Measurements from ENCODE around the gene GGPS1. TPM values are rescaled to one million over a fixed set of nuclear protein-coding genes. Genes with fewer than 3 reads are reported as not detected.
"Not testable (repeated sequence)": the region's sequence is repeated elsewhere in the genome, so short reads cannot be mapped to it uniquely, and the experiment has no call there.

The GGPS1 gene
- 40.7 TPM for total RNA-seq

GRCh38 chr1:235328271-235329138, at the start of gene GGPS1:
TSS of gene GGPS1 (plus strand) at chr1:235328570. CDS start at chr1:235335265, 6,695 bp downstream.
- peak; percentile 98 for DNase-seq (ENCODE audit: low spot score)

GRCh38 chr1:235278915-235279292, 49.5 kb upstream of the GGPS1 start:
- no peak for DNase-seq (ENCODE audit: low spot score)

GRCh38 chr1:235279694-235280093, 48.7 kb upstream of the GGPS1 start:
- no peak for DNase-seq (ENCODE audit: low spot score)

- no peak for DNase-seq (ENCODE audit: low spot score)
Observed at GRCh38 chr1:235280467-235280866, 47.9 kb upstream of the GGPS1 start.

- not testable (repeated sequence) for DNase-seq (ENCODE audit: low spot score)
Observed at GRCh38 chr1:235283636-235284035, 44.7 kb upstream of the GGPS1 start.

- no peak for DNase-seq (ENCODE audit: low spot score)
Observed at GRCh38 chr1:235284231-235284769, 44.1 kb upstream of the GGPS1 start.

- no peak for DNase-seq (ENCODE audit: low spot score)
Observed at GRCh38 chr1:235286667-235287066, 41.7 kb upstream of the GGPS1 start.

- no peak for DNase-seq (ENCODE audit: low spot score)
Observed at GRCh38 chr1:235287208-235287882, 41.0 kb upstream of the GGPS1 start.

GRCh38 chr1:235289859-235290739, 38.3 kb upstream of the GGPS1 start:
- no peak for DNase-seq (ENCODE audit: low spot score)

- DNase-seq (ENCODE audit: low spot score) = no peak
Observed at GRCh38 chr1:235290740-235291502, 37.4 kb upstream of the GGPS1 start.

- DNase-seq (ENCODE audit: low spot score) = no peak
Observed at GRCh38 chr1:235291599-235292091, 36.7 kb upstream of the GGPS1 start.

- no peak for DNase-seq (ENCODE audit: low spot score)
Observed at GRCh38 chr1:235292790-235293189, 35.6 kb upstream of the GGPS1 start.

- no peak for DNase-seq (ENCODE audit: low spot score)
Observed at GRCh38 chr1:235293322-235293942, 34.9 kb upstream of the GGPS1 start.

- peak; percentile 48 for DNase-seq (ENCODE audit: low spot score)
Observed at GRCh38 chr1:235295902-235296350, 32.4 kb upstream of the GGPS1 start.

- DNase-seq (ENCODE audit: low spot score) = no peak
Observed at GRCh38 chr1:235296729-235297128, 31.6 kb upstream of the GGPS1 start.

- no peak for DNase-seq (ENCODE audit: low spot score)
Observed at GRCh38 chr1:235297579-235297978, 30.8 kb upstream of the GGPS1 start.

- no peak for DNase-seq (ENCODE audit: low spot score)
Observed at GRCh38 chr1:235298758-235299157, 29.6 kb upstream of the GGPS1 start.

GRCh38 chr1:235299169-235299858, 29.1 kb upstream of the GGPS1 start:
- DNase-seq (ENCODE audit: low spot score) = no peak

- DNase-seq (ENCODE audit: low spot score) = no peak
Observed at GRCh38 chr1:235302143-235302542, 26.2 kb upstream of the GGPS1 start.

All from ureter (tissue), 1 donor.